ENCODE measurements around the gene PEAK1. TPM values are rescaled to one million over a fixed set of nuclear protein-coding genes. Genes with fewer than 3 reads are reported as not detected.
"Not testable (repeated sequence)": the region's sequence is repeated elsewhere in the genome, so short reads cannot be mapped to it uniquely, and the experiment has no call there.

The PEAK1 gene
- total and polyA plus RNA-seq, 3 experiments from 2014 or later: 2.2 to 26.3 (median 25.1) TPM

DNA sequence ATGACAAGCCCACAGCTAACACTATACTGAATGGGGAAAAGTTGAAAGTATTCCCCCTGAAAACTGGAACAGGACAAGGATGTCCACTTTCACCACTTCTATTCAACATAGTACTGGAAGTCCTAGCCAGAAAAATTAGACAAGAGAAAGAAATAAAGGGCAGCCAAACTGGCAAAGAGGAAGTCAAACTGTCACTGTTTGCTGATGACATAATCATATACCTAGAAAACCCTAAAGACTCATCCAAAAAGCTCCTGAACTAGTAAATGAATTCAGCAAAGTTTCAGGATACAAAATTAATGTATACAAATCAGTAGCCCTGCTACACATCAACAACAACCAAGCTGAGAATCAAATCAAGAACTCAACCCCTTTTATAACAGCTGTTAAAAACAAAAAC is 146.8 kb downstream of the PEAK1 start:
- H3K9me3 Mint-ChIP-seq; DNase-seq; H3K27me3 Mint-ChIP-seq; H3K9me3 ChIP-seq (ENCODE audit: low read length); H3K4me1 ChIP-seq (ENCODE audit: insufficient read depth, low read length); POLR2A ChIA-PET; CTCF ChIA-PET; H3K4me3 ChIP-seq (ENCODE audit: low read length); H3K4me3 Mint-ChIP-seq; H3K27ac ChIP-seq (ENCODE audit: low read depth, low read length); H3K27ac Mint-ChIP-seq; H3K27me3 ChIP-seq (ENCODE audit: insufficient read depth, low read length, poor library complexity, severe bottlenecking); H3K36me3 ChIP-seq (ENCODE audit: insufficient read depth, low read length); H3K4me1 Mint-ChIP-seq: not testable (repeated sequence)
- peaks cover 4 to 35% (median 17%) of the 10 kb centered on the region in 3 donors for H3K36me3 Mint-ChIP-seq

DNA sequence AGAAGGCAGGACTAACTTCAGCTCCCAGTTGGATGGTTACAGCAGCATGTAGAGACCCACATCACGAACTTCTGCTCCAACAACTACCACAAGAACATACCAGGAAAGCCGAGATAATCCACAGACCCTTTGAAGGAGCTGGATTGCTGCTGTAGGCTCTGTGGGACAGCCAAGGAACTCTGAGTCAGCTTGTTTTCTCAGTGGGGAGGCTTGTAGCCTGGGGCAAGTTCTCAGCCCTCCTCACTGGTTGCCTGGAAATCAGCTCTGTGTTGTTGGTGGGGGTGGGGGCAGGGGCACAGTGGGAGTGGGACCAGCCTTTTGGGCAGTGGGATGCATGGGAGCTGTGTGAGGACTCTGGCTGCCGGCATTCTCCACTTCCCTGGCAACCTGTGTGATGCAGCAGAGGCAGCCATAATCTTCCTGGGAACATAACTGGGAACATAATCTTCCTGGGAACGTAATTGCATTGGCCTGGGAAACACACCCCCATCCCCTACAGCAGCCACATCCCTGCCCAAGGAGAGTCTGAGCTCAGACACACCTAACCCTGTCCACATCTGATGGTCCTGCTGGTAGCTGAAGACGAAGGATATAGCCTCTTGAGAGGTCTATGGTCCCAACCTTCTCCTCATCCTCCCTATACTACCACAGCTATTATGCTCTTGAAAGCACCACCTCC is 153.1 kb downstream of the PEAK1 start:
- ChIA-PET POLR2A (no interaction called here), CTCF (no interaction called here)
- Histone ChIP-seq H3K4me3 (ENCODE audit: low read length) (no peak overlapping the region), H3K36me3 (ENCODE audit: insufficient read depth, low read length) (no peaks in the 10 kb centered on the region), H3K4me1 (ENCODE audit: insufficient read depth, low read length) (no peaks in the 10 kb centered on the region), H3K9me3 (ENCODE audit: low read length) (no peaks in the 10 kb centered on the region), H3K27me3 (ENCODE audit: insufficient read depth, low read length, poor library complexity, severe bottlenecking) (no peaks in the 10 kb centered on the region), H3K27ac (ENCODE audit: low read depth, low read length) (no peak overlapping the region)
- peak overlapping the region in 1 of 8 donors; percentile 37 for H3K27ac Mint-ChIP-seq
- H3K27me3 Mint-ChIP-seq: peaks cover 0 to 4% of the 10 kb centered on the region in 2 donors
- DNase-seq: no peak
- H3K9me3 Mint-ChIP-seq: peaks cover 0 to 8% (median 0%) of the 10 kb centered on the region in 5 donors
- no peak overlapping the region for H3K4me3 Mint-ChIP-seq
- H3K36me3 Mint-ChIP-seq: peaks cover 6 to 51% (median 15%) of the 10 kb centered on the region in 3 donors
- no peaks in the 10 kb centered on the region for H3K4me1 Mint-ChIP-seq

DNA sequence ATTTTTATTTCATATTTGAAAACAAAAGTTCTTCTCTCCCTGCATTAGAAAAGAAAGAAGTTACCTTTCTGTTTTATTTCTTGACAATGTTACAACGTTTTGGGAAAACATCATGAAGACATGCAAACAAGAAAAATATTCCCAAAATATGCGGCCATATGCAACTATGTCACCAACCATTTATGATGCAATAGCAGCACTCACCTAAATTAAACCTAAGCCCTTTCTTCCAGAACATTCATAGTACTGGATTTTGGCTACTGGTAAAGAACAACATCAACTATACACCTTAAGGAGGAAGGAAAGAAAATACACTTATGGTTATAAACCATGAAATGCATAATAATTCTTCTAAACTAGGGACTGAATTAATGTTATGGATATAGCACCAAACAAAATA is 164.5 kb downstream of the PEAK1 start:
- no peak for DNase-seq
- Histone ChIP-seq H3K4me1 (ENCODE audit: insufficient read depth, low read length) (no peaks in the 10 kb centered on the region), H3K27ac (ENCODE audit: low read depth, low read length) (no peak overlapping the region), H3K36me3 (ENCODE audit: insufficient read depth, low read length) (no peaks in the 10 kb centered on the region), H3K4me3 (ENCODE audit: low read length) (no peak overlapping the region), H3K9me3 (ENCODE audit: low read length) (no peaks in the 10 kb centered on the region), H3K27me3 (ENCODE audit: insufficient read depth, low read length, poor library complexity, severe bottlenecking) (no peaks in the 10 kb centered on the region)
- POLR2A ChIA-PET: no interaction called here
- Mint-ChIP-seq H3K27ac (no peak overlapping the region), H3K4me1 (no peaks in the 10 kb centered on the region), H3K9me3 (peaks cover 0 to 7% (median 0%) of the 10 kb centered on the region in 5 donors), H3K27me3 (no peaks in the 10 kb centered on the region), H3K36me3 (peaks cover 2 to 5% (median 2%) of the 10 kb centered on the region in 3 donors), H3K4me3 (no peak overlapping the region)
- CTCF ChIA-PET: no interaction called here

GRCh38 chr15:77251662-77252061 is 168.2 kb downstream of the PEAK1 start:
- CTCF ChIA-PET: no interaction called here
- Histone ChIP-seq H3K27ac (ENCODE audit: low read depth, low read length) (no peak overlapping the region), H3K9me3 (ENCODE audit: low read length) (no peaks in the 10 kb centered on the region), H3K27me3 (ENCODE audit: insufficient read depth, low read length, poor library complexity, severe bottlenecking) (no peaks in the 10 kb centered on the region), H3K36me3 (ENCODE audit: insufficient read depth, low read length) (no peaks in the 10 kb centered on the region), H3K4me3 (ENCODE audit: low read length) (no peak overlapping the region), H3K4me1 (ENCODE audit: insufficient read depth, low read length) (no peaks in the 10 kb centered on the region)
- H3K4me1 Mint-ChIP-seq: no peaks in the 10 kb centered on the region
- no peak overlapping the region for H3K27ac Mint-ChIP-seq
- H3K27me3 Mint-ChIP-seq: no peaks in the 10 kb centered on the region
- H3K9me3 Mint-ChIP-seq: no peaks in the 10 kb centered on the region
- H3K36me3 Mint-ChIP-seq: peaks cover 0 to 13% (median 10%) of the 10 kb centered on the region in 3 donors
- H3K4me3 Mint-ChIP-seq: no peak overlapping the region
- POLR2A ChIA-PET: no interaction called here
- DNase-seq: no peak

- Mint-ChIP-seq H3K4me1 (peaks cover 0 to 4% (median 2%) of the 10 kb centered on the region in 3 donors), H3K9me3 (no peaks in the 10 kb centered on the region), H3K36me3 (peaks cover 0 to 12% (median 8%) of the 10 kb centered on the region in 3 donors), H3K4me3 (no peak overlapping the region), H3K27ac (no peak overlapping the region), H3K27me3 (no peaks in the 10 kb centered on the region)
- no peak for DNase-seq
- no peak overlapping the region for H3K27ac ChIP-seq (ENCODE audit: low read depth, low read length)
- ChIA-PET POLR2A (no interaction called here), CTCF (interaction anchor here (0.7 kb wide), 1 partner anchor 35 kb away, joined by 3 read pairs; no protein-coding TSS in a partner anchor)
- H3K27me3 ChIP-seq (ENCODE audit: insufficient read depth, low read length, poor library complexity, severe bottlenecking): no peaks in the 10 kb centered on the region
- no peak overlapping the region for H3K4me3 ChIP-seq (ENCODE audit: low read length)
- H3K36me3 ChIP-seq (ENCODE audit: insufficient read depth, low read length): no peaks in the 10 kb centered on the region
- no peaks in the 10 kb centered on the region for H3K4me1 ChIP-seq (ENCODE audit: insufficient read depth, low read length)
- no peaks in the 10 kb centered on the region for H3K9me3 ChIP-seq (ENCODE audit: low read length)
Observed at GRCh38 chr15:77247116-77247515, 172.8 kb downstream of the PEAK1 start.

GRCh38 chr15:77243716-77244401 is 176.0 kb downstream of the PEAK1 start:
- Mint-ChIP-seq H3K4me1 (peaks cover 0 to 4% (median 2%) of the 10 kb centered on the region in 3 donors), H3K4me3 (no peak overlapping the region), H3K27ac (peak overlapping the region in 2 of 8 donors; percentile 44 to 62), H3K36me3 (peaks cover 0 to 7% (median 5%) of the 10 kb centered on the region in 3 donors), H3K9me3 (no peaks in the 10 kb centered on the region), H3K27me3 (no peaks in the 10 kb centered on the region)
- ChIA-PET POLR2A (no interaction called here), CTCF (no interaction called here)
- H3K27ac ChIP-seq (ENCODE audit: low read depth, low read length): no peak overlapping the region
- no peaks in the 10 kb centered on the region for H3K4me1 ChIP-seq (ENCODE audit: insufficient read depth, low read length)
- no peak for DNase-seq
- no peaks in the 10 kb centered on the region for H3K36me3 ChIP-seq (ENCODE audit: insufficient read depth, low read length)
- no peaks in the 10 kb centered on the region for H3K27me3 ChIP-seq (ENCODE audit: insufficient read depth, low read length, poor library complexity, severe bottlenecking)
- H3K9me3 ChIP-seq (ENCODE audit: low read length): no peaks in the 10 kb centered on the region
- no peak overlapping the region for H3K4me3 ChIP-seq (ENCODE audit: low read length)

DNA sequence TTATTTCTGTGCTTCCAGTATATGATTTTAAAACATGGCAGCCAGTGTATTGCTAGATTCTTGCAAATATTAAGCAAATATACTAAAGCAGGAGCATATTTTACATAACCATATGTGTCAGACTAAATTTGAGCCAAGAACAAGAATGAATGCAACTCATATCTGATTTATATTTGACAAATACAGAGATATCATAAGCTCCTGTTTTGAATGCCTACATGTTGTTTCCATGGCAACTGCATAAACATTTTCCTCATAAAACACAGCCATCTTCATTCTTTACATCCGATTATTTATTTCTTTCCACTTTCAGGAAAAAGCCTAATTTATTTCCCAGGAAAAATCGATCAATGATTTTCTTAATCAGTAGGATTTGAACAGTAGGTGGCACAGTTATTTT is 176.8 kb downstream of the PEAK1 start:
- H3K9me3 ChIP-seq (ENCODE audit: low read length): no peaks in the 10 kb centered on the region
- Mint-ChIP-seq H3K27ac (no peak overlapping the region), H3K4me3 (no peak overlapping the region), H3K9me3 (no peaks in the 10 kb centered on the region), H3K27me3 (no peaks in the 10 kb centered on the region), H3K4me1 (peaks cover 0 to 4% (median 2%) of the 10 kb centered on the region in 3 donors), H3K36me3 (peaks cover 0 to 5% (median 2%) of the 10 kb centered on the region in 3 donors)
- CTCF ChIA-PET: no interaction called here
- no peaks in the 10 kb centered on the region for H3K36me3 ChIP-seq (ENCODE audit: insufficient read depth, low read length)
- H3K4me1 ChIP-seq (ENCODE audit: insufficient read depth, low read length): no peaks in the 10 kb centered on the region
- POLR2A ChIA-PET: no interaction called here
- no peaks in the 10 kb centered on the region for H3K27me3 ChIP-seq (ENCODE audit: insufficient read depth, low read length, poor library complexity, severe bottlenecking)
- H3K4me3 ChIP-seq (ENCODE audit: low read length): no peak overlapping the region
- DNase-seq: no peak
- no peak overlapping the region for H3K27ac ChIP-seq (ENCODE audit: low read depth, low read length)

DNA sequence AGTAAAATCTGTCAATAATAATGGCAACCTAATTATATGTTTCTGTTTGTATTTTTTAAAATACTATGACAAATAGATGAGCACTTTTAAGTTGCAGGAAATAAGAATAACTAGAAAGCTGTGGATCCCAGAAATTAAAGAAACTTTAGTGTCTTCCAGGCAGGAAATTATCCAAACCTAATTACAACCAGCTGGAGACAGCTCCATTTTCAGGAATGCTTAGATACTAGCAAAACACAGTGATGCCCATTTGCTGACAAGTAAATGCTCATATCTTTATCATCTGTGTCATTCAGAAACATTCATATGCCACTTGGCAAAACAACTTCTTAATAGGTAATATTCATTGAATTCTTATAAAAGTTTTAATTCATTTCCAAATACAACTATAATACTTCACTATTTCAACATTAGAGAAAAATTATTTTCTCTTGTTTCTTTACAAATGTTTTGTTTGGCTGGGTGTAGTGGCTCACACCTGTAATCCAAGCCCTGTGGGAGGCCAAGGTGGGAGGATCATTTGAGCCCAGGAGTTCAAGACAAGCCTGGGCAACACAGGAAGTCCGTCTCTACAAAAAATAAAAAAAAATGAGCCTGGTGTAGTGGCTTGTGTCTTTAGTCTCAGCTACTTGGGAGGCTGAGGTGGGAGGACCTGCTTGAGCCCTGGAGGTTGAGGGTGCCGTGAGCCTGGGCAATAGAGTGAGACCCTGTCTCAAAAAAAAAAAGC is 179.9 kb downstream of the PEAK1 start:
- CTCF ChIA-PET: no interaction called here
- Histone ChIP-seq H3K36me3 (ENCODE audit: insufficient read depth, low read length) (no peaks in the 10 kb centered on the region), H3K27ac (ENCODE audit: low read depth, low read length) (no peak overlapping the region), H3K27me3 (ENCODE audit: insufficient read depth, low read length, poor library complexity, severe bottlenecking) (no peaks in the 10 kb centered on the region), H3K9me3 (ENCODE audit: low read length) (no peaks in the 10 kb centered on the region), H3K4me1 (ENCODE audit: insufficient read depth, low read length) (no peaks in the 10 kb centered on the region), H3K4me3 (ENCODE audit: low read length) (no peak overlapping the region)
- peaks cover 0 to 4% (median 2%) of the 10 kb centered on the region in 3 donors for H3K4me1 Mint-ChIP-seq
- DNase-seq: no peak
- H3K9me3 Mint-ChIP-seq: no peaks in the 10 kb centered on the region
- H3K27me3 Mint-ChIP-seq: no peaks in the 10 kb centered on the region
- no peak overlapping the region for H3K4me3 Mint-ChIP-seq
- no peak overlapping the region for H3K27ac Mint-ChIP-seq
- POLR2A ChIA-PET: no interaction called here
- peaks cover 6 to 14% (median 8%) of the 10 kb centered on the region in 3 donors for H3K36me3 Mint-ChIP-seq
